ENCODE measurements around the gene CDX1. TPM values are rescaled to one million over a fixed set of nuclear protein-coding genes. Genes with fewer than 3 reads are reported as not detected.

Gene CDX1
- total RNA-seq, 1 experiment from 2014 or later = 0.22 TPM

DNA sequence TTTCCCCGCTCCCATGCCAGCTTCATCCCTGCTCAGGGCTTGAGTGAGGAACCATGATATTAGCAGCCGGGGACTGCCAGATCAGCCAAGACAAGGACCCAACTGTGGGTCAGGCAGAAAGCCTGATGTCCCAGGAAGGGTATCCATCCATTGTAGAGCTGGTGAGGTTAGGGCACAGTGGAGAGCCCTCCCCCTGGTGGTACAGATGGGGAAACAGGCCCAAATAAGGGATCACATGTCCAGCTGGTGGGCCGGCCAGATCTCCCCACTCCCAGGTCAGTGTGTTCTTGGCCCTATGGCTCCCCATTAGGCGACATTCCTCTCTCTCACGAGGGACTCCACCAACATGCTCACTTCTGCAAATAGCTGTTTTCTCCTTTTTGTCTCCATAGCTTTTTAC lies 9.0 kb downstream of the CDX1 start:
- Histone ChIP-seq H3K4ac (ENCODE audit: low read depth, low read length) (no peak overlapping the region), H2BK5ac (ENCODE audit: insufficient read length, low read length) (no peak overlapping the region), H3K4me2 (ENCODE audit: insufficient read depth, insufficient read length, low read length) (no peak overlapping the region), H3T11ph (ENCODE audit: low read length) (no peak overlapping the region), H3K23ac (ENCODE audit: insufficient read length, low read depth, low read length) (no peak overlapping the region), H4K5ac (ENCODE audit: insufficient read length, low read depth, low read length) (no peak overlapping the region), H2BK15ac (ENCODE audit: low read depth, low read length) (no peak overlapping the region), H2BK12ac (ENCODE audit: insufficient read length, low read depth, low read length) (no peak overlapping the region), H3K27ac (ENCODE audit: insufficient read length, low read depth, low read length) (no peak overlapping the region), H2BK20ac (ENCODE audit: low read depth, low read length, poor library complexity, severe bottlenecking) (no peak overlapping the region), H3K27me3 (ENCODE audit: insufficient read depth, low read length) (peaks cover 6% of the 10 kb centered on the region; the same call in 1 of the 2 replicates), H3K79me1 (ENCODE audit: insufficient read depth, low read depth, low read length, poor library complexity, severe bottlenecking) (no peaks in the 10 kb centered on the region), H3K14ac (ENCODE audit: insufficient read depth, low read length) (no peak overlapping the region), H2AFZ (ENCODE audit: low read length) (no peak overlapping the region), H3K9ac (ENCODE audit: extremely low read depth, insufficient read length, low read length) (no peak overlapping the region), H3K9me3 (ENCODE audit: control insufficient read depth, low read depth, low read length) (no peaks in the 10 kb centered on the region), H3K4me1 (ENCODE audit: insufficient read depth, low read length) (no peaks in the 10 kb centered on the region), H4K91ac (ENCODE audit: insufficient read length, low read depth, low read length) (no peak overlapping the region), H4K8ac (replicated peaks; ENCODE audit: insufficient read length, low read depth, low read length) (no peak overlapping the region), H3K56ac (ENCODE audit: insufficient read length, low read depth, low read length) (no peak overlapping the region), H3K18ac (ENCODE audit: insufficient read length, low read depth, low read length) (no peak overlapping the region), H4K20me1 (ENCODE audit: control insufficient read depth, insufficient read depth, insufficient read length) (no peaks in the 10 kb centered on the region), H2BK120ac (ENCODE audit: low read depth, low read length, poor library complexity, severe bottlenecking) (no peak overlapping the region), H3K23me2 (ENCODE audit: insufficient read length, low read depth, low read length, poor library complexity, severe bottlenecking) (no peaks in the 10 kb centered on the region), H3K79me2 (ENCODE audit: insufficient read depth, low read length) (no peaks in the 10 kb centered on the region), H2AK5ac (ENCODE audit: insufficient read length, low read length) (no peak overlapping the region)
- Mint-ChIP-seq H3K27me3 (ENCODE audit: low read depth) (peaks cover 63% of the 10 kb centered on the region), H3K9me3 (no peaks in the 10 kb centered on the region), H3K4me3 (no peak overlapping the region), H3K4me1 (peaks cover 7 to 13% of the 10 kb centered on the region in 2 experiments; a peak in 3 of 4 replicates), H3K27ac (no peak overlapping the region), H3K36me3 (ENCODE audit: insufficient read depth in 1 of 3, low read depth in 3 of 3) (no peaks in the 10 kb centered on the region)
- no CpG with 5 or more reads among the region's 5 CpGs for WGBS (ENCODE audit: extremely low coverage, insufficient read length, low lambda C conversion rate)
- DNase-seq = peak; percentile 82
- peak; percentile 82 for TF ChIP-seq CTCF (conservative IDR thresholded peaks at IDR 0.05)

Measured in H9 (cell line).